HepG2 (cell line): Measurements from ENCODE around the gene PID1.

Experiments used
- EHMT2 ChIP-seq: fragments of 200-600 bp; sonication (generic); IDR thresholded peaks from 2 replicates; pipeline ENCODE4 v1.7.0; 2017; ENCODE audit warnings: antibody characterized with exemption, low read depth, low read length, borderline replicate concordance
- MAX ChIP-seq: IDR thresholded peaks from 2 replicates; pipeline ENCODE4 v1.6.1; 2012; ENCODE audit warnings: inconsistent platforms
- NFKB2 ChIP-seq: sonication (generic); formaldehyde crosslinking; IDR thresholded peaks from 2 replicates; pipeline ENCODE4 v1.4.0; 2020; ENCODE audit warnings: missing genetic modification reagents, borderline replicate concordance
- NR2C2 ChIP-seq: sonication (generic); formaldehyde crosslinking; IDR thresholded peaks from 2 replicates; pipeline ENCODE4 v1.4.0; 2020; ENCODE audit warnings: missing genetic modification reagents, mild to moderate bottlenecking, moderate library complexity, borderline replicate concordance
- POLR2AphosphoS5 ChIP-seq: IDR thresholded peaks from 2 replicates; pipeline ENCODE4 v1.6.1; 2012; ENCODE audit warnings: low read depth, low read length
- ZNF558 ChIP-seq: sonication (generic); formaldehyde crosslinking; IDR thresholded peaks from 2 replicates; pipeline ENCODE4 v1.9.0; 2022; ENCODE audit warnings: mild to moderate bottlenecking, missing genetic modification reagents, borderline replicate concordance
- TF ChIP-seq, protein P1 (sequence below): sonication (generic); formaldehyde crosslinking; IDR thresholded peaks from 2 replicates; pipeline ENCODE4 v1.4.0; 2020; ENCODE audit warnings: missing genetic modification reagents

- no peak for TF ChIP-seq ZNF558 (CRISPR knock-in tag)
- no peak for TF ChIP-seq MAX
- no peak for TF ChIP-seq POLR2AphosphoS5
- no peak for TF ChIP-seq NR2C2
- TF ChIP-seq, protein P1, sequence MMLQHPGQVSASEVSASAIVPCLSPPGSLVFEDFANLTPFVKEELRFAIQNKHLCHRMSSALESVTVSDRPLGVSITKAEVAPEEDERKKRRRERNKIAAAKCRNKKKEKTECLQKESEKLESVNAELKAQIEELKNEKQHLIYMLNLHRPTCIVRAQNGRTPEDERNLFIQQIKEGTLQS (CRISPR knock-in tag) = no peak
- no peak for TF ChIP-seq EHMT2
- TF ChIP-seq NFKB2 (CRISPR knock-in tag) = no peak
Measured at GRCh38 chr2:229162015-229162414, 109.1 kb downstream of the PID1 start.
